Activated CD8-positive, alpha-beta T cell treated with anti-CD3 and anti-CD28 coated beads for 36 hours (primary cell): ENCODE data around the gene CDKN1B. TPM values are rescaled to one million over a fixed set of nuclear protein-coding genes. Genes with fewer than 3 reads are reported as not detected.

ENCODE experiments used
- ATAC-seq: fragments of 200-7000 bp; cut with Tn5 transposase; one replicate; pipeline ENCODE4 v1.10.0; 2021; ENCODE audit warnings: mild to moderate bottlenecking, moderate library complexity
- CTCF ChIA-PET: fragments of 350-600 bp; sonication (Branson Sonifier 250); formaldehyde crosslinking; loops from one replicate; lab custom pipeline; 2021; ENCODE audit warnings: antibody characterized with exemption; lab: Charles Lee
- POLR2A ChIA-PET: fragments of 350-600 bp; sonication (Branson Sonifier 250); formaldehyde crosslinking; loops from one replicate; lab custom pipeline; 2021; ENCODE audit warnings: antibody characterized with exemption; lab: Charles Lee
- DNase-seq: peaks from one replicate; pipeline ENCODE4 v3.0.0-alpha.2; 2020
- H3K27ac Mint-ChIP-seq: one replicate; pipeline ENCODE4 v1.8.0; 2021; ENCODE audit warnings: mild to moderate bottlenecking, mixed read lengths
- H3K27me3 Mint-ChIP-seq: one replicate; pipeline ENCODE4 v1.8.0; 2021; ENCODE audit warnings: mixed read lengths
- H3K36me3 Mint-ChIP-seq: one replicate; pipeline ENCODE4 v1.8.0; 2021; ENCODE audit warnings: low read depth, mixed read lengths
- H3K4me1 Mint-ChIP-seq: one replicate; pipeline ENCODE4 v1.8.0; 2021; ENCODE audit warnings: low read depth, mixed read lengths
- H3K4me3 Mint-ChIP-seq: one replicate; pipeline ENCODE4 v1.8.0; 2021; ENCODE audit warnings: mild to moderate bottlenecking, moderate library complexity, mixed read lengths
- H3K9me3 Mint-ChIP-seq: one replicate; pipeline ENCODE4 v1.8.0; 2021; ENCODE audit warnings: mixed read lengths
- intact Hi-C: fragments of 100-400 bp; cut with micrococcal nuclease; formaldehyde crosslinking; loops from one replicate; pipeline ENCODE4 v1.10.0; 2022
- total RNA-seq, 2 experiments: library from RNA; stranded (reverse); gene quantifications; one replicate each; pipeline ENCODE4 v1.2.3, GENCODE V29; 2021
- TF ChIP-seq, protein P1 (sequence below): fragments of 200-600 bp; IDR thresholded peaks from one replicate; pipeline ENCODE4 v1.8.0; 2022; ENCODE audit warnings: antibody characterized with exemption, mild to moderate bottlenecking

Gene CDKN1B
- total RNA-seq, 2 experiments from 2014 or later, result 39.9 to 40.8 TPM

DNA sequence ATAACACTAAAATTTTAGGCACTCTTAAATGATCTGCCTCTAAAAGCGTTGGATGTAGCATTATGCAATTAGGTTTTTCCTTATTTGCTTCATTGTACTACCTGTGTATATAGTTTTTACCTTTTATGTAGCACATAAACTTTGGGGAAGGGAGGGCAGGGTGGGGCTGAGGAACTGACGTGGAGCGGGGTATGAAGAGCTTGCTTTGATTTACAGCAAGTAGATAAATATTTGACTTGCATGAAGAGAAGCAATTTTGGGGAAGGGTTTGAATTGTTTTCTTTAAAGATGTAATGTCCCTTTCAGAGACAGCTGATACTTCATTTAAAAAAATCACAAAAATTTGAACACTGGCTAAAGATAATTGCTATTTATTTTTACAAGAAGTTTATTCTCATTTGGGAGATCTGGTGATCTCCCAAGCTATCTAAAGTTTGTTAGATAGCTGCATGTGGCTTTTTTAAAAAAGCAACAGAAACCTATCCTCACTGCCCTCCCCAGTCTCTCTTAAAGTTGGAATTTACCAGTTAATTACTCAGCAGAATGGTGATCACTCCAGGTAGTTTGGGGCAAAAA is 4.1 kb downstream of the CDKN1B start:
- H3K27ac Mint-ChIP-seq, result peak overlapping the region; percentile 98
- POLR2A ChIA-PET, result interaction anchor here (0.6 to 7.2 kb wide), 5 partner anchors 15 to 992 kb away, joined by 3 to 77 read pairs (median 6); partner anchors contain the start of genes BORCS5 and DUSP16
- H3K9me3 Mint-ChIP-seq, result no peaks in the 10 kb centered on the region
- intact Hi-C loops, result no loop called here
- no peaks in the 10 kb centered on the region for H3K27me3 Mint-ChIP-seq
- peaks cover 65% of the 10 kb centered on the region for H3K36me3 Mint-ChIP-seq
- CTCF ChIA-PET, result interaction anchor here (1.4 kb wide), 1 partner anchor 16 kb away, joined by 5 read pairs; no protein-coding TSS in a partner anchor
- peaks cover 21% of the 10 kb centered on the region for H3K4me1 Mint-ChIP-seq
- DNase-seq, result no peak
- ATAC-seq, result no peak
- H3K4me3 Mint-ChIP-seq, result peak overlapping the region; percentile 86
- TF ChIP-seq, protein P1, sequence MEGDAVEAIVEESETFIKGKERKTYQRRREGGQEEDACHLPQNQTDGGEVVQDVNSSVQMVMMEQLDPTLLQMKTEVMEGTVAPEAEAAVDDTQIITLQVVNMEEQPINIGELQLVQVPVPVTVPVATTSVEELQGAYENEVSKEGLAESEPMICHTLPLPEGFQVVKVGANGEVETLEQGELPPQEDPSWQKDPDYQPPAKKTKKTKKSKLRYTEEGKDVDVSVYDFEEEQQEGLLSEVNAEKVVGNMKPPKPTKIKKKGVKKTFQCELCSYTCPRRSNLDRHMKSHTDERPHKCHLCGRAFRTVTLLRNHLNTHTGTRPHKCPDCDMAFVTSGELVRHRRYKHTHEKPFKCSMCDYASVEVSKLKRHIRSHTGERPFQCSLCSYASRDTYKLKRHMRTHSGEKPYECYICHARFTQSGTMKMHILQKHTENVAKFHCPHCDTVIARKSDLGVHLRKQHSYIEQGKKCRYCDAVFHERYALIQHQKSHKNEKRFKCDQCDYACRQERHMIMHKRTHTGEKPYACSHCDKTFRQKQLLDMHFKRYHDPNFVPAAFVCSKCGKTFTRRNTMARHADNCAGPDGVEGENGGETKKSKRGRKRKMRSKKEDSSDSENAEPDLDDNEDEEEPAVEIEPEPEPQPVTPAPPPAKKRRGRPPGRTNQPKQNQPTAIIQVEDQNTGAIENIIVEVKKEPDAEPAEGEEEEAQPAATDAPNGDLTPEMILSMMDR, result no peak

- Mint-ChIP-seq H3K4me1 (peaks cover 26% of the 10 kb centered on the region), H3K4me3 (peak overlapping the region; percentile 86), H3K9me3 (no peaks in the 10 kb centered on the region), H3K36me3 (peaks cover 71% of the 10 kb centered on the region), H3K27me3 (no peaks in the 10 kb centered on the region), H3K27ac (peak overlapping the region; percentile 98)
- ATAC-seq (no peak), DNase-seq (no peak)
- TF ChIP-seq, protein P1, result no peak
- intact Hi-C loops, result no loop called here
- CTCF ChIA-PET, result interaction anchor here (1.4 to 2.8 kb wide), 3 partner anchors 8 to 15 kb away, joined by 3 to 11 read pairs (median 5); no protein-coding TSS in a partner anchor
- POLR2A ChIA-PET, result interaction anchor here (0.6 to 7.2 kb wide), 8 partner anchors 7 to 1571 kb away, joined by 3 to 101 read pairs (median 5); partner anchors contain the start of genes BORCS5, CDKN1B and DUSP16
These were observed 4.8 kb downstream of the CDKN1B start for GRCh38 chr12:12721814-12722434.

DNA sequence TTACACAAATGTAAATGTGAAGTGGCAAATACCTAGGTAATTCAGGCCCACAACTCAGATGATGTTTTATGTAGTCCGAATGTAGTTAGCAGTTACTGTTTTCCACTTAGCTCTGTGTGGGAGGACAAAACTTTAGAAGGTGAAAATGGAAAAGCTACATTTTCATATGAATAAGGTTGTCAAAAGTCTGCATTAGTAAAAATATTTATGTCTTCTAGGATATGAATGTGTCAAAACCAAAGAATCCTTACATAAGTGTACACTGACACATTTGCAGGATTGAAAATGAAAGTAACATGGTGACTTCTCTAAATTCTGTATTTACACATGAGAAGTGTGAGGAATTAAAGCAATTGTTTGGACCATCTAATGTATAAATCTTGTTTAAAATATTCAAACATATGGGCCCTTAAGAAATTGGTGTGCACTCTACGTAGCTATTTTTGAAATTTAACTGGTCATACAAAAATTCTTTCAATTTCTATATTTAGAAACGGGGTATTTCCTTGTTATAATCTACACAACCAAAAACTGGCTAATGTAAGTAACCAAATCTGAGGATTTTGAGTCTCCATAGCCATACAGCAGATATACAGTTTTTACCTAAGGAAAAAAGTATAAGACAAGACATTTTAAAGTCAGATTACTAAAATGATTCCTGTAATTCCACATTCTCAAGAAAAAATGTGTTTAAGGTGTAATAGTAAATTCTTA is 5.4 kb downstream of the CDKN1B start:
- ChIA-PET POLR2A (interaction anchor here (0.6 to 7.2 kb wide), 8 partner anchors 8 to 1572 kb away, joined by 3 to 101 read pairs (median 5); partner anchors contain the start of genes BORCS5, CDKN1B and DUSP16), CTCF (interaction anchor here (1.7 to 2.8 kb wide), 2 partner anchors 8 to 14 kb away, joined by 3 to 11 read pairs; no protein-coding TSS in a partner anchor)
- TF ChIP-seq, protein P1, result no peak
- H3K27me3 Mint-ChIP-seq, result no peaks in the 10 kb centered on the region
- peak overlapping the region; percentile 86 for H3K4me3 Mint-ChIP-seq
- intact Hi-C loops, result no loop called here
- peak overlapping the region; percentile 98 for H3K27ac Mint-ChIP-seq
- ATAC-seq, result no peak
- peaks cover 29% of the 10 kb centered on the region for H3K4me1 Mint-ChIP-seq
- DNase-seq, result no peak
- no peaks in the 10 kb centered on the region for H3K9me3 Mint-ChIP-seq
- peaks cover 72% of the 10 kb centered on the region for H3K36me3 Mint-ChIP-seq

DNA sequence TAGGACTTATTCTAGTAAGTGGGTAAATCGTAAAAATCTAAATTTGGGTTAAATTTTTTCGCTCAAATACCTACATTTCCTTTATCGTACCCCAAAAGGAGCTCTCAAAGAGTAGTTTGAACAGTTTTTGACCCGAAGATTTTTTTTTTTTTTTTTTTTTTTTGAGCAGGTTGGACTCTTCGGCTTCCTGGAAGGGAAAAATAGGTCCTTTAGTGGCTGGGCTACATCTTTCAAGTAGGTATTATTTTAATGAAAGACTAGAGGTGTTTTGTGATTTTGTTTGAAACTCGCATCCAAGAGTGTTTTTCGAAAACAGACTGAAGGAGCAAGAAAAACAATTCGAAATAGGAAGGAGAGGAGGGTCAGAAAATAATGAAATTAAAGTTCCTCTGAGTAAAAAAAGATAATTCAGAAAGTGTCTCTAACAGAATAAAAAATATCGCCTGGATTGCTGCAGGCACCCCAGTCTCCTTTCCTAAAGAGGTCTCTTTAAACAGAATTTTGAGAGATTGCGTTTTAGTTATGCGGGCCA is 6.0 kb downstream of the CDKN1B start:
- CTCF ChIA-PET, result interaction anchor here (1.7 to 2.8 kb wide), 2 partner anchors 9 to 14 kb away, joined by 3 to 11 read pairs; no protein-coding TSS in a partner anchor
- Mint-ChIP-seq H3K4me3 (peak overlapping the region; percentile 86), H3K36me3 (peaks cover 72% of the 10 kb centered on the region), H3K27ac (peak overlapping the region; percentile 98), H3K4me1 (peaks cover 36% of the 10 kb centered on the region), H3K9me3 (no peaks in the 10 kb centered on the region), H3K27me3 (no peaks in the 10 kb centered on the region)
- no peak for DNase-seq
- TF ChIP-seq, protein P1, result no peak
- POLR2A ChIA-PET, result interaction anchor here (0.6 to 7.2 kb wide), 9 partner anchors 8 to 1006 kb away, joined by 3 to 101 read pairs (median 5); partner anchors contain the start of genes BORCS5, CDKN1B and GPR19
- intact Hi-C loops, result no loop called here
- ATAC-seq, result no peak
